ENCODE measurements around the gene DUSP12. TPM values are rescaled to one million over a fixed set of nuclear protein-coding genes. Genes with fewer than 3 reads are reported as not detected.
"Not testable (repeated sequence)": the region's sequence is repeated elsewhere in the genome, so short reads cannot be mapped to it uniquely, and the experiment has no call there.

DUSP12 gene
- total RNA-seq, 1 donor, result 27.8 TPM

DNA sequence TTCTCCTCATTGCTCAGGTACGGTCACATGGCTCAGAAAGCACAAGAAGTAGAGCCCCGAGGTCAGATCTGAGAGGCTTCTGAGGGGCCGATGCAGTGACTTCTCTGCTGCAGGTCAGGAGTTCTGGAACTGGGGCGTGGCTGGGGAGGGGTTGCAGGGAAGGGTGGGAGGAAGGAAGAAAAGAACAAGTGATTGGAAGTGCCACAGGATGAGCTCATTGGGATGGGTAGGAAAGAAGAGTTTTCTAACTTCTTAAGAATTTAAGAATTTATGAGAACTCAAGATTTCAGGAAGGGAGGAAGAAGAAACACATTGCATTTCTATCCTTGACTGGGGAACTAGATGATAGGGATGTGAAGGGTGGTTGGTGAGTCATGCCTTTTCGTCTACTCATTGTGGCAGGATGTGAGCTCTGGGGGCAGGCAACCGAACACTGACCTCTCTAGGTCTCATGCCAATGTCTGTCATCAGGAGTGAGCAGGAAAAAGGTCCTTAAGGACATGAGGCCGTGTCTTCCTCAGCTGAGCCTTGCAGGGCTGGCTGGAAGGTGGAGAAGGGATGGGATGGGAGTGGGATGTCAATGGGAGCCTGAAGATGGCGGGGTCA lies 27.7 kb upstream of the DUSP12 start:
- DNase-seq (ENCODE audit: low read depth), result peak; percentile 76
- TF ChIP-seq, protein P1, sequence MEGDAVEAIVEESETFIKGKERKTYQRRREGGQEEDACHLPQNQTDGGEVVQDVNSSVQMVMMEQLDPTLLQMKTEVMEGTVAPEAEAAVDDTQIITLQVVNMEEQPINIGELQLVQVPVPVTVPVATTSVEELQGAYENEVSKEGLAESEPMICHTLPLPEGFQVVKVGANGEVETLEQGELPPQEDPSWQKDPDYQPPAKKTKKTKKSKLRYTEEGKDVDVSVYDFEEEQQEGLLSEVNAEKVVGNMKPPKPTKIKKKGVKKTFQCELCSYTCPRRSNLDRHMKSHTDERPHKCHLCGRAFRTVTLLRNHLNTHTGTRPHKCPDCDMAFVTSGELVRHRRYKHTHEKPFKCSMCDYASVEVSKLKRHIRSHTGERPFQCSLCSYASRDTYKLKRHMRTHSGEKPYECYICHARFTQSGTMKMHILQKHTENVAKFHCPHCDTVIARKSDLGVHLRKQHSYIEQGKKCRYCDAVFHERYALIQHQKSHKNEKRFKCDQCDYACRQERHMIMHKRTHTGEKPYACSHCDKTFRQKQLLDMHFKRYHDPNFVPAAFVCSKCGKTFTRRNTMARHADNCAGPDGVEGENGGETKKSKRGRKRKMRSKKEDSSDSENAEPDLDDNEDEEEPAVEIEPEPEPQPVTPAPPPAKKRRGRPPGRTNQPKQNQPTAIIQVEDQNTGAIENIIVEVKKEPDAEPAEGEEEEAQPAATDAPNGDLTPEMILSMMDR (IDR thresholded peaks at IDR 0.05; ENCODE audit: insufficient read depth, low read length), result no peak
- H3K4me3 ChIP-seq (ENCODE audit: low read depth, low read length), result no peak overlapping the region

- TF ChIP-seq, protein P1 (IDR thresholded peaks at IDR 0.05; ENCODE audit: insufficient read depth, low read length), result no peak
- no peak overlapping the region for H3K4me3 ChIP-seq (ENCODE audit: low read depth, low read length)
- no peak for DNase-seq (ENCODE audit: low read depth)
Measured at GRCh38 chr1:161722406-161722805, 27.2 kb upstream of the DUSP12 start.

GRCh38 chr1:161723459-161724141 lies 26.0 kb upstream of the DUSP12 start:
- H3K4me3 ChIP-seq (ENCODE audit: low read depth, low read length), result no peak overlapping the region
- TF ChIP-seq, protein P1 (IDR thresholded peaks at IDR 0.05; ENCODE audit: insufficient read depth, low read length), result no peak
- no peak for DNase-seq (ENCODE audit: low read depth)

GRCh38 chr1:161725258-161725907 lies 24.2 kb upstream of the DUSP12 start:
- peak overlapping the region; percentile 79 for H3K4me3 ChIP-seq (ENCODE audit: low read depth, low read length)
- DNase-seq (ENCODE audit: low read depth), result not testable (repeated sequence)

GRCh38 chr1:161725908-161726472 lies 23.6 kb upstream of the DUSP12 start:
- DNase-seq (ENCODE audit: low read depth), result peak; percentile 58
- TF ChIP-seq, protein P1 (IDR thresholded peaks at IDR 0.05; ENCODE audit: insufficient read depth, low read length), result peak; percentile 63
- H3K4me3 ChIP-seq (ENCODE audit: low read depth, low read length), result peak overlapping the region; percentile 79

GRCh38 chr1:161726473-161727255 lies 22.9 kb upstream of the DUSP12 start:
- DNase-seq (ENCODE audit: low read depth), result peak; percentile 85
- peak overlapping the region; percentile 79 for H3K4me3 ChIP-seq (ENCODE audit: low read depth, low read length)
- TF ChIP-seq, protein P1 (IDR thresholded peaks at IDR 0.05; ENCODE audit: insufficient read depth, low read length), result peak; percentile 14

Measured in fibroblast of the aortic adventitia (primary cell).